Endothelial cell of umbilical vein (primary cell): ENCODE data around the gene WDR11. TPM values are rescaled to one million over a fixed set of nuclear protein-coding genes. Genes with fewer than 3 reads are reported as not detected.

Experiments
- BruUV-seq: library from RNA; stranded (reverse); fragments of 400-500 nt; replicated peaks from 2 replicates; lab custom pipeline; 2021; lab: Mats Ljungman, UMichigan
- CTCF ChIA-PET: fragments of 300-600, 350-600 bp; sonication (Branson Sonifier 250); formaldehyde crosslinking; loops from one replicate; lab custom pipeline; 2021; ENCODE audit warnings: antibody characterized with exemption, inconsistent platforms; lab: Charles Lee
- POLR2A ChIA-PET: fragments of 300-600, 350-600 bp; sonication (Branson Sonifier 250); formaldehyde crosslinking; loops from one replicate; lab custom pipeline; 2021; ENCODE audit warnings: antibody characterized with exemption, inconsistent platforms; lab: Charles Lee
- DNase-seq: peaks from one replicate; pipeline ENCODE4 v3.0.0-alpha.2; 2011; ENCODE audit warnings: low read depth, low spot score
- FAIRE-seq: peaks from 2 replicates; lab custom pipeline; 2011; peaks lifted over from hg19 to GRCh38; lab: Jason Lieb, UNC
- H2AFZ ChIP-seq: 2 replicates; pipeline ENCODE4 v1.6.0; 2012; ENCODE audit warnings: low read depth, low read length, control low read depth, inconsistent platforms
- H3K27ac ChIP-seq: 2 replicates; pipeline ENCODE4 v1.5.1; 2011; ENCODE audit warnings: low read depth, mild to moderate bottlenecking, control low read depth, low read length, moderate library complexity; ENCODE audit not compliant: insufficient read depth
- H3K27me3 ChIP-seq, 2 experiments: 2 replicates each; pipeline versions ENCODE4 v1.6.0 to v1.6.1; 2011; ENCODE audit warnings: low read length in 2 of 2, mixed read lengths in 1 of 2; ENCODE audit not compliant: control insufficient read depth in 2 of 2, insufficient read depth in 2 of 2
- H3K36me3 ChIP-seq, 2 experiments: 2 replicates in 1 of 2; 3 replicates in 1 of 2; pipeline ENCODE4 v1.5.1; 2011; ENCODE audit warnings: low read length in 2 of 2, mild to moderate bottlenecking in 1 of 2, moderate library complexity in 1 of 2; ENCODE audit not compliant: control insufficient read depth in 2 of 2, insufficient read depth in 2 of 2; ENCODE audit errors: extremely low read depth in 1 of 2
- H3K4me1 ChIP-seq: 3 replicates; pipeline ENCODE4 v1.5.1; 2011; ENCODE audit warnings: mild to moderate bottlenecking, low read length; ENCODE audit not compliant: control insufficient read depth, insufficient read depth; ENCODE audit errors: extremely low read depth
- H3K4me2 ChIP-seq: 2 replicates; pipeline ENCODE4 v1.6.1; 2011; ENCODE audit warnings: low read length, control low read depth, mixed read lengths; ENCODE audit not compliant: insufficient read depth
- H3K4me3 ChIP-seq, 3 experiments: fragments of 200-600 bp in 1 of 3; sonication (generic), shearing (Covaris generic) in 1 of 3; replicated peaks in 1 of 3; 2 replicates each; pipeline ENCODE4 v1.5.1; 2011 to 2016; ENCODE audit warnings: control low read depth in 3 of 3, low read length in 3 of 3, mild to moderate bottlenecking in 2 of 3, inconsistent platforms in 1 of 3, low read depth in 1 of 3, moderate library complexity in 1 of 3; ENCODE audit not compliant: insufficient read depth in 1 of 3
- H3K79me2 ChIP-seq: 2 replicates; pipeline ENCODE4 v1.6.0; 2012; ENCODE audit warnings: low read length, inconsistent platforms; ENCODE audit not compliant: control insufficient read depth, insufficient read depth
- H3K9ac ChIP-seq: replicated peaks from 2 replicates; pipeline ENCODE3; 2011; ENCODE audit warnings: low read length, control low read depth; ENCODE audit not compliant: insufficient read depth; ENCODE audit errors: extremely low read depth
- H3K9me1 ChIP-seq: replicated peaks from 3 replicates; pipeline ENCODE4 v1.6.0; 2011; ENCODE audit warnings: mild to moderate bottlenecking, low read length; ENCODE audit not compliant: control insufficient read depth, insufficient read depth; ENCODE audit errors: extremely low read depth
- H3K9me3 ChIP-seq: replicated peaks from 2 replicates; pipeline ENCODE4 v1.5.1; 2012; ENCODE audit warnings: low read length, inconsistent platforms; ENCODE audit not compliant: control insufficient read depth, insufficient read depth
- H4K20me1 ChIP-seq: replicated peaks from 2 replicates; pipeline ENCODE3; 2011; ENCODE audit warnings: mild to moderate bottlenecking, low read length; ENCODE audit not compliant: control insufficient read depth, insufficient read depth; ENCODE audit errors: extremely low read depth
- CTCF ChIP-seq, 2 donors: IDR thresholded peaks; 1 replicate in 1 of 2; 2 replicates in 1 of 2; pipeline ENCODE4 v1.5.1; 2011; ENCODE audit warnings: low read length in 2 of 2, mild to moderate bottlenecking in 2 of 2, moderate library complexity in 2 of 2, control low read depth in 1 of 2, inconsistent platforms in 1 of 2, low read depth in 1 of 2; ENCODE audit not compliant: insufficient read depth in 1 of 2; ENCODE audit errors: extremely low read depth in 1 of 2
- EZH2 ChIP-seq: IDR thresholded peaks from 2 replicates; pipeline ENCODE4 v1.6.1; 2012; ENCODE audit warnings: borderline replicate concordance, low read depth, mild to moderate bottlenecking, moderate library complexity, low read length, inconsistent platforms; ENCODE audit not compliant: severe bottlenecking
- FOS ChIP-seq: IDR thresholded peaks from 2 replicates; pipeline ENCODE4 v1.6.1; 2011; ENCODE audit warnings: mild to moderate bottlenecking, low read length, moderate library complexity, borderline replicate concordance; ENCODE audit not compliant: insufficient read depth
- GATA2 ChIP-seq: IDR thresholded peaks from 2 replicates; pipeline ENCODE4 v1.7.0; 2011; ENCODE audit warnings: low read depth, mild to moderate bottlenecking, moderate library complexity, mixed read lengths, low read length; ENCODE audit not compliant: insufficient read length, insufficient read depth
- JUN ChIP-seq: IDR thresholded peaks from 2 replicates; pipeline ENCODE4 v1.6.1; 2011; ENCODE audit warnings: borderline replicate concordance, low read depth; ENCODE audit not compliant: insufficient read length, insufficient read depth
- MAX ChIP-seq: IDR thresholded peaks from 2 replicates; pipeline ENCODE4 v1.6.1; 2011; ENCODE audit not compliant: insufficient read depth, insufficient read length
- MYC ChIP-seq: IDR thresholded peaks from one replicate; pipeline ENCODE4 v1.6.1; 2011; ENCODE audit warnings: mild to moderate bottlenecking, low read depth, low read length
- POLR2A ChIP-seq: IDR thresholded peaks from 2 replicates; pipeline ENCODE4 v1.6.1; 2012; ENCODE audit warnings: low read depth, mild to moderate bottlenecking, control low read depth, low read length
- POLR2AphosphoS5 ChIP-seq: IDR thresholded peaks from 2 replicates; pipeline ENCODE4 v1.6.1; 2012; ENCODE audit warnings: low read depth, mild to moderate bottlenecking, control low read depth, low read length, moderate library complexity; ENCODE audit not compliant: insufficient read depth
- dilution Hi-C: fragments of 300-500 bp; cut with MboI; formaldehyde crosslinking; loops from one replicate; pipeline ENCODE4 v1.15.0; 2019; ENCODE audit warnings: low sequenced_read_pairs; ENCODE audit not compliant: extremely low pct_ligation_motif_present
- intact Hi-C: fragments of 100-400 bp; cut with micrococcal nuclease; formaldehyde crosslinking; loops from one replicate; pipeline ENCODE4 v1.10.0; 2022
- polyA plus RNA-seq, 4 experiments: library from polyadenylated mRNA; depleted of rRNA in 3 of 4; stranded (reverse) in 3 of 4; unstranded in 1 of 4; fragments of >200 nt; gene quantifications; 2 replicates each; pipeline versions ENCODE4 v1.2.1 to v1.2.3, GENCODE V29; 2011 to 2012; ENCODE audit warnings: missing spikeins in 1 of 4
- total RNA-seq: library from RNA; stranded (reverse); gene quantifications from 2 replicates; pipeline ENCODE4 v1.2.3, GENCODE V29; 2021

WDR11 gene
- total and polyA plus RNA-seq, 2 donors (not counting 3 experiments of a cell fraction or from before 2014, with no cell fraction given), result 63.6 to 73.9 TPM

- Histone ChIP-seq H3K36me3 (peaks cover 8 to 20% of the 10 kb centered on the region in 2 experiments), H3K4me3 (no peak overlapping the region), H3K9me1 (no peaks in the 10 kb centered on the region), H3K27me3 (no peaks in the 10 kb centered on the region), H3K4me2 (no peak overlapping the region), H2AFZ (no peak overlapping the region), H3K4me1 (no peaks in the 10 kb centered on the region), H3K79me2 (no peaks in the 10 kb centered on the region), H4K20me1 (no peaks in the 10 kb centered on the region), H3K9me3 (no peaks in the 10 kb centered on the region), H3K27ac (no peak overlapping the region), H3K9ac (no peak overlapping the region)
- intact Hi-C loops, result no loop called here
- BruUV-seq, result no TSS peak
- DNase-seq (no peak), FAIRE-seq (no peak)
- dilution Hi-C loops, result no loop called here
- CTCF ChIA-PET, result no interaction called here
- POLR2A ChIA-PET, result no interaction called here
- TF ChIP-seq MYC (no peak), JUN (no peak)
Measured at GRCh38 chr10:120887482-120887881, 36.3 kb downstream of the WDR11 start.

- intact Hi-C loops, result no loop called here
- H3K4me2 ChIP-seq, result no peak overlapping the region
- H3K9me1 ChIP-seq, result no peaks in the 10 kb centered on the region
- no peaks in the 10 kb centered on the region for H4K20me1 ChIP-seq
- dilution Hi-C loops, result no loop called here
- no TSS peak for BruUV-seq
- no peak overlapping the region for H3K27ac ChIP-seq
- FAIRE-seq (no peak), DNase-seq (no peak)
- H3K4me1 ChIP-seq, result no peaks in the 10 kb centered on the region
- H3K27me3 ChIP-seq, result no peaks in the 10 kb centered on the region
- no peak overlapping the region for H3K9ac ChIP-seq
- TF ChIP-seq GATA2 (no peak), POLR2AphosphoS5 (no peak), EZH2 (no peak), CTCF (IDR thresholded peaks at IDR 0.05; ENCODE audit: extremely low read depth in 1 of 2, insufficient read depth in 1 of 2, low read depth in 1 of 2, low read length in 2 of 2) (no peak), POLR2A (no peak), JUN (no peak), MYC (no peak), MAX (no peak), FOS (no peak)
- no peak overlapping the region for H3K4me3 ChIP-seq
- no peak overlapping the region for H2AFZ ChIP-seq
- no peaks in the 10 kb centered on the region for H3K9me3 ChIP-seq
- ChIA-PET CTCF (no interaction called here), POLR2A (no interaction called here)
- H3K36me3 ChIP-seq, result peaks cover 6 to 10% of the 10 kb centered on the region in 2 experiments
- H3K79me2 ChIP-seq, result no peaks in the 10 kb centered on the region
Measured at GRCh38 chr10:120891365-120891764, 40.2 kb downstream of the WDR11 start.
